SK-N-SH (cell line): ENCODE measurements around the gene TRMT1.

Experiments
- CHD2 ChIP-seq: fragments of 150-350 bp; IDR thresholded peaks from 2 replicates; pipeline ENCODE4 v1.6.1; 2018; ENCODE audit warnings: low read length; ENCODE audit not compliant: partially characterized antibody
- CTCF ChIP-seq: fragments of 200-600 bp; sonication (generic); IDR thresholded peaks from 2 replicates; pipeline ENCODE4 v1.6.1; 2017; ENCODE audit warnings: antibody characterized with exemption, mild to moderate bottlenecking, moderate library complexity
- ELF1 ChIP-seq: IDR thresholded peaks from 2 replicates; pipeline ENCODE4 v1.4.0; 2012
- EP300 ChIP-seq, 2 experiments: IDR thresholded peaks; 2 replicates each; pipeline versions ENCODE4 v1.4.0 to v1.6.1; 2012; ENCODE audit warnings: borderline replicate concordance in 1 of 2, low read depth in 1 of 2, low read length in 1 of 2
- EZH2phosphoT487 ChIP-seq: fragments of 200-600 bp; sonication (generic); IDR thresholded peaks from 2 replicates; pipeline ENCODE4 v1.6.1; 2017; ENCODE audit warnings: low read depth, mixed run types, mild to moderate bottlenecking, antibody characterized with exemption, moderate library complexity, borderline replicate concordance
- FOXJ3 ChIP-seq: sonication (generic); formaldehyde crosslinking; IDR thresholded peaks from 2 replicates; pipeline ENCODE4 v1.5.1; 2020; ENCODE audit warnings: mild to moderate bottlenecking, missing genetic modification reagents
- GABPA ChIP-seq: IDR thresholded peaks from 2 replicates; pipeline ENCODE4 v1.4.0; 2012; ENCODE audit warnings: low read depth, mild to moderate bottlenecking
- JUND ChIP-seq: IDR thresholded peaks from 2 replicates; pipeline ENCODE4 v1.4.0; 2012
- NFIC ChIP-seq: IDR thresholded peaks from 2 replicates; pipeline ENCODE4 v1.4.0; 2012; ENCODE audit warnings: borderline replicate concordance
- NRF1 ChIP-seq: IDR thresholded peaks from 2 replicates; pipeline ENCODE4 v1.6.1; 2012; ENCODE audit warnings: low read depth, mild to moderate bottlenecking, low read length
- POLR2AphosphoS5 ChIP-seq: IDR thresholded peaks from 2 replicates; pipeline ENCODE4 v1.6.1; 2012; ENCODE audit warnings: low read depth, low read length
- SIN3A ChIP-seq: IDR thresholded peaks from 2 replicates; pipeline ENCODE4 v1.6.1; 2012; ENCODE audit warnings: low read depth, mild to moderate bottlenecking, low read length, moderate library complexity, borderline replicate concordance
- TAF1 ChIP-seq: IDR thresholded peaks from 2 replicates; pipeline ENCODE4 v1.6.1; 2012; ENCODE audit warnings: low read depth, mild to moderate bottlenecking, low read length, moderate library complexity, borderline replicate concordance
- TEAD4 ChIP-seq: IDR thresholded peaks from 2 replicates; pipeline ENCODE4 v1.4.0; 2012; ENCODE audit warnings: mild to moderate bottlenecking, borderline replicate concordance; ENCODE audit not compliant: insufficient read depth

GRCh38 chr19:13121551-13122274 is 5.2 kb upstream of the TRMT1 start:
- TF ChIP-seq CTCF (no peak), NFIC (no peak), SIN3A (no peak), POLR2AphosphoS5 (no peak), EZH2phosphoT487 (no peak), JUND (no peak), NRF1 (no peak), ELF1 (no peak), EP300 (IDR thresholded peaks at IDR 0.05; ENCODE audit: borderline replicate concordance in 1 of 2, low read depth in 1 of 2, low read length in 1 of 2) (no peak), TAF1 (no peak), TEAD4 (no peak), GABPA (no peak), FOXJ3 (CRISPR knock-in tag) (no peak), CHD2 (no peak)
